Glomerular endothelial cell (primary cell): ENCODE data around the gene B4GALT2. TPM values are rescaled to one million over a fixed set of nuclear protein-coding genes. Genes with fewer than 3 reads are reported as not detected.

Experiments
- DNase-seq: peaks from one replicate; pipeline ENCODE4 v3.0.0-alpha.2; 2011; ENCODE audit warnings: low read depth, low spot score; ENCODE audit errors: extremely low read depth
- total RNA-seq: library from RNA; depleted of rRNA; stranded (reverse); fragments of >200 nt; gene quantifications from 2 replicates; pipeline ENCODE4 v1.2.3, GENCODE V29; 2015

Gene B4GALT2
- total RNA-seq, 1 donor from 2014 or later, result 93.8 TPM

DNA sequence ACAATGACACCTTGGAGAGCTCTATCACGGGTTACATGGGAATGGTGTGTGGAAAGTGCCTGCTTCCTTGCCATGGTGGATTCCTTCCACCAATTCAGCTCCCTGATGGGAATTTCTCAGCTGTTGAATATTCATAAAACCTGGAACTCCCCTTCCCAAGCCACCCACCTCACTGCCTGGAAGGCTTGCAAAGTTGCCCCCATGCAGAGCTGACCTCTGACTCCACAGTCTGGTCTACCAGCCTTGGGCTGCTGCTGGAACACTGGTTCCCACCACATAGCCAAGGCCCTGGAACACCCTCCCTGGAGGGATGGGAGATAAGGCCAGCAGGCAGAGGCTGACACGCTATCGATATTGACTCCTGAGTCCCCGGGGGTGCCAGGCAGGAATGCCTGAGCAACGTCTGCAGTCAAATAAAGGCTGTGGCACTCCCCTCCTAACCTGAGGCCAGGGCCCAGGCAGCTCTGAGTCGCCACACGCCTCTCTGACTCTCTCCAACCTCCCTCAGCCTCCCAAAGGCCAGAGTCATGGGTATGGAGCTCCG, 21.2 kb downstream of the B4GALT2 start:
- no peak for DNase-seq

- no peak for DNase-seq
Observed at GRCh38 chr1:44002165-44002564, 23.2 kb downstream of the B4GALT2 start.

DNA sequence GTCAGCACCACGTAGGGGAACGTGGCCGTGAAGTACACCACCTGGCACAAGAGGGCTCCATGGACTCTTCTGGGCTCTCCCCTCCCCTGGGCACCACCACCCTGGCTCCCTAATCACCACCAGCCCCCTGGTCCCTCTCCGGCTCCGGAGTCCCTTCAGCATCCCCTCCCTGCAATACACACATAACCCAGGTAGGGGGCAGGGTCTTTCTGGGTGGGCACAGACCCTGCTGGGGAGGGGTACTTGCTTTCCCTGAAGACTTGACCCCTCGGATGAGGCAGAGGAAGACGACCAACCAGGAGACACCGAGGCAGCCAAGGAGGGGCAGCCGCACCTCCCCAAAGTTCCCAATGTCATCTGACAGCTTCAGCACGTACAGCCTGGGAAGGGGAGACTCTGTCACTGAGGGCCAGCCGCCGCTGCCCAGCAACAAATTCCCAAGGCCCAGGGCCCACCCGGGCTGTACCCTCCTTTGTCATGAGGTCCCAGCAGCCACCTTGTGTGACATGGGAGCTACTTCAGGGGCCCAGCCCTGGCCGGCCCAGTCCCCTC, 23.7 kb downstream of the B4GALT2 start:
- DNase-seq, result no peak

GRCh38 chr1:44008259-44008658, 29.2 kb downstream of the B4GALT2 start:
- DNase-seq, result no peak

- DNase-seq, result no peak
Observed at GRCh38 chr1:44010935-44011471, 32.0 kb downstream of the B4GALT2 start.

DNA sequence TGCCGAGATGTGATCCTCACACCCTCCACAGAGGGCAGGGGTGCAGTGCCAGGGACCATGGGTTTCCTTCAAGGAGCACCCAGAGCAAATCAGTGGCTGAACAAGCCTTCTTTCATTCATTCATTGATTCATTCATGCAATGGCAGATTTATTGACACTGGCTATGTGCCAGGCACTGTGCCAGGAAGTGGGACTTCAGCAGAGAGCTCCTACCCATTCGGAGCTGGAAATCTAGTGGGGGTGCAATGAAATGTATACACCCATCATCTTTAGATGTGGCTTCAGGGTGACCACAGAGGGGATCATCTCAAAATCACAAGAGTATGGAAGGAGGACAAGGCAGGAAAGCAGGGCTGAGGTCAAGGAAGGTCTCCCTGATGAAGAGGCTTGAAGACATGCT, 33.4 kb downstream of the B4GALT2 start:
- DNase-seq, result no peak

DNA sequence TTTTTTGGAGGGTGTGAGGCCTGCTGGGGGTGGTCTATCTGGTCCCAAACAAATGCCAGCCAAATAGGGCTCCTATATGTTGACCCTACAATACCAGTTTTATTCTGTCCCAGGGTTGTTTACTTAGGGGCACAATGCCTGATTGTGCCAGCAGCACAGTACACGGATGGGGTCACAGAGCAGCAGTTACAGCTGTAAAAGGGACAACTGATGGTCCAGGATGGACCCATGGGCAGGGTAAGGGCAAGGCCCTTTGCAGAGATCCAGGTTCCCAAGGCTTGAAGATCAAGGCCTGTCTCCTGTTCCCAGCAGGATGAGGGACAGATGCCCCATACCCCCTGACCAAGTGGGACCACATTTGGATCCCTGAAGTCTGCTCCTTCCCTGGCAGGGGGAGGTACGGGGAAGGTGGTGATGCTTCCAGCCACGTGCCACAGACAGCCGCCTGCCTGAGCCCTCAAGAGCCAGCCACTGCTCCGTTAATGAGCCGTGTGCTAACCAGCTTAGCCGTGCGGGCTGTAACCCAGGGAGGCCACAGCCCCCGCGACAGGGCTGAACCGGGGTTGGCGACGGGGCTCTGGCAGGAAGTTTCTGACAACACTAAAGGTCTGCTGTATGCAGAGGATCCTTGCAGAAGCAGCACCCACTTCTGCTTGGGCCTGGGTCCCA, 34.1 kb downstream of the B4GALT2 start:
- DNase-seq, result no peak

DNA sequence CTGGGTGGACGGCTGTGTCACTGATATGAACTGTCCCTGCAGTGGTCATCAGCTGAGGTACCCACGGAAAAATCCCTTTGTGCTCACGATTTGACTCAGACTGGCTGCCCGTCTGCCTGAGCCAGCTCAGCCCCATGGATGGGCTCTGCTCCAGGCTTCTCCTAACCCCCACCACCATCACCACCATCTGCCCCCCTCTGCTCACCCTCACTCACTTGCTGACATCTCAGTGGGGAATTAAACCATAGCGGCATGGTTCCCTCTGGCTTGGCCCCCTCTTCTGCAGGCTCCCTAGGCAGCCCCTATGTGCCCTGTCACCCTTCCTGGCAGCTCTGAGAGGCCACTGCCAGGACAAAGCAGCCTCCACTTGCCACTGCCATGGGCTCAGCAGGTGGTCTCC, 34.9 kb downstream of the B4GALT2 start:
- DNase-seq, result no peak

DNA sequence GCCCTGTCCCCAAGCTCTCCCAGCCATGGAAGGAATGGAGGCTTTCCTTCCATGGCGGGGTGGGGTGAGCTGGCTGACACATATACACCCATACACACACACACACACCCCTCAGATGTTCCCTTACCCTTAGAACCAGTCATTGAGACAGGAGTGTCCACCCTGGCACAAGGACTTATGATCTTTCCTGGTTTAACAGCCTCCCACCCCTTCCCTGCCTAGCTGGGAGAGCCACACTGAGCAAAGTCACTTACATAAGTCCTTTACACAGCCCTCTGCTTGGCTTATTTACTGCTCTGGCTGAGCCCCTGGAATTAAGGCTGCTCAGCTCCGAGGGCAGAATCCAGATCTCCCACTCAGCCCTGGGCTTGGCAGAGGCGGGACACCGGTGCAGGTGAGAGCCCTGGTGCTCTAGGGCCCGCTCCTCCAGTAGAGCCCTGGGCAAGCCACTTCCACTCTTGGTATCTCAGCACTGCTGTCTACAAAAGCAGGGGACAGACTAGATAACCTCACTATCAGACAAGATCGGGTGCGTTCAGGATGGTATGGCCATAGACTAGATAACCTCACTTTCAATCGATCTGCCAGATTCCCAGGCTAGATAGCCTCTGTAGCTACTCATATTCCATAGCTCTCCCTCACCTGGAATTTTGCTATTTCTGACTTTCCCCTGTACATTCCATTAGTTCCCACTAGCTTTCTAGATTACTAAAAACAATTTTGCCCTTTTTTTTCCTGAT, 35.5 kb downstream of the B4GALT2 start:
- no peak for DNase-seq

DNA sequence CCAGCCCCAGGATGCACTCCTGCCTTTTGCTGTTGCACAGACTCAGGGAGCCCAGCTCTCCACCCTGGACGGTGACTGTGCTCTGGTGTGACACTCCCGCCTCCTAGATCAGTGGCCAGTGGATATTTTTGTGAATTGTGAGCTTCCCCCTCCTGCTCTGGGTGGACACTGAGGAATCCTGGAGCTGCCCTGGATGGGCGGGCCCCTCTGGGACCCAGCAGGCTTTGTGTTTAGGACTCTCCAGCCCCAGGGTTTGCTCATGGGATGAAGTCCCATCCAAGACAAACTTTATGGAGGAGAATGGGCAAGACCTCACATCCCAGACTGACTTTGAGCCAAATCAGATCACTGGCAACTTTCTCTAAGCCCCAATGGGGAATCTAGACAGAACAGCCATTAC, 36.2 kb downstream of the B4GALT2 start:
- DNase-seq, result no peak

- DNase-seq, result no peak
Observed at GRCh38 chr1:44016041-44016889, 37.3 kb downstream of the B4GALT2 start.

GRCh38 chr1:44016890-44017400, 37.9 kb downstream of the B4GALT2 start:
- no peak for DNase-seq

GRCh38 chr1:44019466-44019948, 40.5 kb downstream of the B4GALT2 start:
- no peak for DNase-seq

DNA sequence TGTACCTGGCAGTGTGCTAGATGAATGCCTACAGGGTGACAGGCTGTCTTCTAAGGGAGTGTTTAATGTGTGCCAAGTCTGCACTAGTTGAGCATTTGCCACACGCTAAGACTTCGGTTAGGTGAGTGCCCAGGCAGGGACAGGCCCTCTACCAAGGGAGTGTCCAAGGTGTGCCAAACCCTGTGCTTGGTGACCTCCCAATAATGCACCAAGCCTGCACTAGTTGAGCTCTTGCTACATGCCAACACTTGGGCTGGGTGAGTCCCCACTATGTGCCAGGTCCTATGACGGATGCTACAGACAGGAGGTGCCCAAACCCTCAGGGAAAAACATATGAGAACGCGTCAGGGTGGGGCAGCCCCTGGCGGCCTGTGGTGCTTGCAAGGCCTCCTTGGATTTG, 41.5 kb downstream of the B4GALT2 start:
- DNase-seq, result no peak

DNA sequence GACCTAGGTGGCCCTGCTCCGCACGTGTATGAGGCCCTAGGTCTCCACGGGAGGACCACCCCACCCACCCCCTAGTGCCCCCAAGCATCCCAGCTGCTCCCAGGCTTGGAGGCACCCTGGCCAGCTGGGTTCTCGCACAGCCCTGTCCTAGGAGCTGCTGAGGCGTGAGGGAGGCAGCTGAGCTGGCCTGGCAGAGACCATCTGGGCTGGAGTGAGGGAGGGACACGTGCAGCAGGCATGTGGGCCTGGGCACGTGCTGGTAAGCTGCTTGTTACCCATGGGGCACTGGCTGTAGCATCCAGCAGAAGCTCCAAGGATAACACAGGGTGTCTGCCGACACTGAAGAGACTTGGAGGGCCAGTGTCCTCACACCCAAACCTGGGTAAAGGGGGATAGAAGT, 42.1 kb downstream of the B4GALT2 start:
- no peak for DNase-seq

DNA sequence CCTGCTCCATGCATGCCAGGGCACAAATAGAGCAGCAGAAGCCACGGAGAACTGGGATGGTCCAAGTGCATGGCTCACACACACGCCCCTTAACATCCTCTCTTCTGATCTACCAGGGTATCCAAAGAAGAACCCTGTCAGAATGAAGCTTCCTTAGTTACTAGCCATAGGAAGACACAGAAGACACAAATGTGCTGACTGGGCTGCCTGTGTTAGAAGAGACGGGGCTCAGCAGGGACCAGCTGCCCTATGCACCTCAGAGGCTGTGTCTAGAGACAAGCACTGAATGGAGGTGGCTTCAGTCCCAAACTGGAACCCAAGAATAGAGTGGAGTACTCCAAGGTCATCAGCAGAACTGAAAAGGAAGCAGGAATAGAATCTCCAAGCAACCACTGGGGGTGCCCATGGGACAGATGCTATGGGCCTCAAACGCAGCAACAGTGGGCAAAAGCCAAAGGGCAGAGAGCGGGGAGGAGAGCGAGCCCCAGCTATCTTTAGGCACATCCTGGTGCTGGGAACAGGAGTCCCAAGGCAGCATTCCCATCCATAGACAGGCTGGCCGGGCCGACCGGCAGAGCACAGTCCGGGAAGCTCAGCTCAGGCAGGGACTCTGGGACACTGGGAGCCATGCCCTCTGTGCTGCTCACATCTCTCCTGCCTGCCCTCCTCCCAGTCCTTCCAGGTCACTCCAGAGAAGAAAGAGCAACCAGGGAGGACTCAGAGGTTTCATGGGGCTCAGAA, 42.7 kb downstream of the B4GALT2 start:
- DNase-seq, result no peak

DNA sequence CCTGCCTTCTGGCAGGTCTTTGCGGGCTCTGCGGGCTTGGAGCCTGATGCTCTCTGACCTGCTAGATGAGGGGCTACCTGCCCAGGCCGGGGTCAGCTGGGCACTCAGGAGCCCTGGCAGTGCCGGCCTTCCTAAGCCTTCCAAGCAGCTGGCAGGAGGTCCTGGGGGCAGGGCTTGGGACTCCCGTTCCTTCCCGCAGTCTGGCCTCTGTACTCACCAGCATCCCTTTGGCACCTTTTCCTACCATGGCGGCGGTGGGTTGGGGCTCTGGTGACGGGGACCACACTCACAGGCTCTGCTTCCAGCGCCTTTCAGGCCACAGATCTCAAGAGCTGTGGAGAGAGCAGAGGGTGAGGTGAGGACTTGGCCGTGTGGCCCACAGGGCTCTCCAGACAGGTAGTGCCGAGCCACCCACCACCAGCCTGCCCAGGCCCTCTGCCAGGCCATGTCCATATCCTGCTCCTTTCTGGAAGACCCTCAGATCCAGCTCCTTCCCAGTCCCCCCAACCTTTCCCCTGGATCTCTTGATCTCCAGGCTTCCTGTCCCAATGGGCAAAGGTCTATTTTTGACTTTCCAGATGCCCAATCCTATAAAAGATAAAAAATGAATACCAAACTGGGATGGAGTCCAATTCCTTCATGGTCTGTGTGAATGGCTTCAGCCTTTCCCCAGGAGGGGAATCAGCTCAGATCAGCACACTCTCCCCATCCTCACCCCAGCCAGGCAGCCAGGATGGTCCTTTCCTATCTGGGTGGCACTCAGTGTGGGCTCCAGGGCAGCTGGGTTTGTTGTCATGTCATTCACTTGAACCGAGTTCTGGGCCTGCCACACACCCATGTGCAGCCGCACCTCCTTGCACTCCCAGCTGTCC, 45.3 kb downstream of the B4GALT2 start:
- DNase-seq, result no peak

GRCh38 chr1:44024903-44025525, 46.0 kb downstream of the B4GALT2 start:
- no peak for DNase-seq
